ENCODE data around the gene KCNQ1.

KCNQ1 gene

DNA sequence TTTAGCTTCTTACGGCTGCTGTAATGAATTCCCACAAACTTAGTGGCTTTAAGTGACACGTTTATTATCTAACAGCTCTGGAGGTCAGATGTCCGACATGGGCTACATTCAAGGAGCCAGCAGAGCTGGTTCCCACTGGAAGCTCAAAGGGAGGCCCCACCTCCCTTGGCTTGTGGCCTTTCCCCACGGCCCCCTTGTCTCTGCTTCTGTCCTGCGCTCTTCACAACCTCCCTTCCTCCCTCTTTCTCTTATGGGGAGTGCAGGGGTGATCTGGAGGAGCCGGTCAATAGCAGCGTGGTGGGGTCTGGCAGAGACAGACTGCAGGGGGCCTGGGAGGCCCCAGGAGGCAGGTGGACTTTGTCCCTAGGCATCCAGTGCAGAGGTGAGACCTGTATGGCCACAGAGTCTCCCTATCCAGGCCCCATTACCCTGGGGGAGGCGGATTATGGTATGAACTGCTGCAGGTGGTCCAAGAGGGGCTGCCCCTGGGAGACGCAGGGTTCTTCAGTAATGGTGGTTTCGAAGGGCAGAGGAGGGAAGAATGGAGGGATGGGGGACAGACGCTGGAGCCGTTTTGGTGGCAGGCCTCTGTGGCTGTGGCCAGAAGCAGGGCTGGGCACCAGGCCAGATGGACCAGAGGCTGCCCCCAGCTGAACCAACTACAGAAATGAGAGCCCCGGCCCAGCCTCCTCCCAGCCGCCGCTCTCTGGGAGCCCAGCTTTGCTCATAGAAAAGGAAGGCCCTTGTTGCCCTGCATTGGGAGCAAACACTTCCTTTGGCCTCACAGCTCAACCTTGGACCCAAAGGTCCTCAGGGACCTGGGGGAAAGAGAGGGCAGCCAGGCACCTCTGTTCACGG lies 285.7 kb downstream of the KCNQ1 start:
- DNase-seq (ENCODE audit: low read depth in 2 of 2), result no peak

DNA sequence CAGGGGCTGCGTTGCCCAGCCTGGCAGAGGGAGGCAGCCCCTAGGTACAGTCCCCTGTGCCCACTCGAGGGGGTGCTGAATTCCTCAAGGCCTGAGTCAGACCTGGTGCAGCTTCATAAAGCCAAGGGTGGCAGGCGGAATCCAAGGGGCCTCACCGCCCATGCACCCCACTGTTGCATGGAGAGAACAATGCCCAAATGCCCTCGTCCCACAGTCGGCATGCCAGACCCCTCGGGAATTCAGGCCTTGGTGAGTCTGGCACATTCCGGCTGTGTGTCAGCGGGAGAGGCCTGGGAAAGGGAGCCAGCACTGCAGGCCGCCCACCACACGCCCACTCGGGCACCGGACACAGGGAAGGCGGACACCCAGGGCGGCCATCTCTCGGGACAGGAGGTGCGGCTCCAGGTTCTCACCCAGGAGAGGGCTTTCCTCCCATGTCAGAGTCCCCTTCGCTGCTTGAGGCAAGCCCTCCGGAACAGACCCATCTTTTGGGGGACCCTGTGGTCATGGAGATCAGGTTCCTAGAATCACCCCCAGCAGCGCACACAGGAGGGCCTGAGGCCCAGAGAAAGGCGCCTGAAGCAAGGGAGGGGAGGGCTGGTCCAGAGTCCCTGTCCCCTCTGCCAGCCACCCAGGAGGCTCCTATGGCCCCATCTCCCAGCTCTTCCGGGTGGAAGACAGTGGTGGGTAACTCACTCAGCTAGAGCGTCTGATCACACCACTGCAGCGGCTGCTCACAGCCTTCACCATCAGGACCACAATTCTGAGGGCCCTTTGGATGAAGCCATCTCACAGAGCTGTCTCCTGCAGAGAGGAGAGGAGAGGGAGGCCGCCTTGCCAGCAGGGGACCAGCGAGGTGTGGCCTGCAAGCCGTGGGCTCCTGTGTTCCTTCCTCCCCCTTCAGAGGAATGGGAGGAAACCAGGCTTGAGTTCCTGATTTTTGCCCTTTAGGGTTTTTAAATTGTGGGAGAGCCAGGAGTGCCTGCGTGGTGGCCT lies 286.6 kb downstream of the KCNQ1 start:
- DNase-seq (ENCODE audit: low read depth in 2 of 2), result no peak

DNA sequence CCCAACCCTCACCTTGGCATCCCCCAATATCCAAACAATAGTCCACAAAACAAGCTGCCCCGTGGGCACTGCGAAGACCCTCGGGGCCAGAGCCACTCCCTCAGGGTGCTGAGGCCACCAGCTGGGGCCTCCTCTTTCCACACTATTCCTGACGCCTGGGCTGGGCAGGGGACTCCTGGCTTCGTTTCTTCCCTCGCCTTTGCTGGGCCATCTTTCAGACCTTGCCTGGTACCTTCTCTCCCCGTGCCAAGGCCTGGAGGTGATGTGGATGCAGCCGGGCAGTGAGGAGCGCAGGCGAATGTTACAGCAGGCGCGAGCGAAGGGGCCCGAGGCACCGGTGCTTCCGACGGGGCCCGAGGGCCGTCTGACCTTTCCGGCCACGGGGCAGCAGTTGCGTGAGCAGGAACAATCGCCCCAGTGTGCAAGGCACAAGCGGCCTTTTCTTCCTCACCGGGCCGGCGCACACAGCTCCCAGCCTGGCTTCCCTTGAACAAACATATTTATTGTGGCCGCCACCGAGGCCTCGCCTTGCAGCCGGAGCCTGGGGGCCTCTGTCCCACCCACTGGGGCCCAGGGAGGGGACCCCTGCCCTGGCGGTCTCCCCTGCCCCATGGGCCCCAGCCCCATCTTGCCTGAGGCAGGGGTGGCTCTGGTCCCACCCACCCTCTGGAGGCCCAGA lies 287.6 kb downstream of the KCNQ1 start:
- DNase-seq (ENCODE audit: low read depth in 2 of 2), result no peak

DNA sequence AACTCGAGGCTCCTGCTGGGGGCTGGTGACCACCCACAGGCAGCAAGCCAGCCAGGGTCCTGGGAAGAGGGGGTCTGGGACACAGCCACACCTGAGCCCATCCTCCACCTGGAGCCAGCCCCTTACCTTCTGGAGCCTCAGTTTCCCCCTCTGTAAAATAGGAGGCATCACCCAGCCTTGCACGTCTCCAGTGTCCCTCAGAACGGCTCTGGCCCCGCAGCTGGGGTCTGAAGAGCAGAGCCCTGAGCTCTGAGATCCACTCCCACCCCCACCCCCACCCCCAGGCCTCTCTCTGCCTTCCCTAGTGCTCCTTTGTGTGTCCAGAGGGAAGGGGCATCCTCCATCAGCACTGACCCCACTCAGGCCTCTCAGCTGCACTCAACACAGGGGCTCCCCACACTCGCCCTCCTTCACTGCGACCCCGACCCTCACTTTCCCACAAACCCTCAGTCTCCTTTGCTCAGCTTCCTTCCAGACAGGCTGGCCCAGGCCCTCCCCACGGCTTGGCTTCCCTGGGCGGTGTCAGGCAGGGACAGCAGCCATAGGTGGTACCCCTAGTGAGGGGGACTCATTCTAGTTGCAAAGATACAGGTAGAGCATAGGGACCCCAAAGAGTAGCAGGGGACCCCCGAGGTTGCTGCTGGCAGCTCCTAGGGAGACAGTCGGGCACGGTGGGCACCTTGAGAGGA lies 288.3 kb downstream of the KCNQ1 start:
- DNase-seq (ENCODE audit: low read depth in 2 of 2), result no peak

DNA sequence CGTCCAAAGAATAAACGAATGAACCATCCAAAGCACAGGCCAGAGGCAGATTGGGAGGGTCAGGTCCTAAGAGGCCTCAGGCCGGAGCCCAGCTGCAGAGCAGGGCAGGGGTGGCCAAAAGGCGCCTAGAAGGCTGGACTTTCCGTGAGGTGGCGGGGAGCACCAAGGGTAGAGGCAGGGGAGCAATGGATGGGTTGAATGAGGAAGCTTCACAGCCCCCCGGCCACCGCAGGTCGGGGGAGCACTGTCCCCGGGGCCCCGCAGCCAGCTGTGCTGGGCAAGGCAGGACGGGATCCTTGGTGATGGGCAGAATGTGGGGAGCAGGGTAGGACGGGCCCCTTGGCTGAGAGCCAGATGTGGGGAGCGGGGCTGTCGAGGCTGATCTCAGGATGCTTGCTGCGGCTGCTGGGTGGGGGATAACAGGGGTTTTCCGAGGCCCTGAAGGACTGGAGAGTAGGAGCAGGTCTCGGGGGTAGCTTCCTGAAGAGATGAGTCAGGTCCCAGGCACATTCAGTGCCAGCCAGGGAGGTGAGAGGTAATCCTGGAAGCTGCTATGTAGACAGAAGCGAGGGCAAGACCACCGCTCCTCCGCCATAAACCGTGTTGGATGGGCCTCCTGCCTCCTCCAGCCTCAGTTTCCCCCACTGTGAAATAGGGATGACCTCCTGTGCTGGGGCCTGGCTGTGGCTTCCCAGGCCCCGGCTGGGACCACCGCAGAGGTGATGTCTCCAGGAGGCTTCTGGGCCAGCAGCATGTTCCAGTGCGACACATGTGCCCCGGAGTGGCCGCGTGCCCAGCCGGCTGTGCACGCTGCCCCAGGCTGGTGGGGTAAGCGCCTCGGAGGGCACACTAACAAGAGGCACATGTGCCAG lies 289.6 kb downstream of the KCNQ1 start:
- DNase-seq (ENCODE audit: low read depth in 2 of 2), result no peak

DNA sequence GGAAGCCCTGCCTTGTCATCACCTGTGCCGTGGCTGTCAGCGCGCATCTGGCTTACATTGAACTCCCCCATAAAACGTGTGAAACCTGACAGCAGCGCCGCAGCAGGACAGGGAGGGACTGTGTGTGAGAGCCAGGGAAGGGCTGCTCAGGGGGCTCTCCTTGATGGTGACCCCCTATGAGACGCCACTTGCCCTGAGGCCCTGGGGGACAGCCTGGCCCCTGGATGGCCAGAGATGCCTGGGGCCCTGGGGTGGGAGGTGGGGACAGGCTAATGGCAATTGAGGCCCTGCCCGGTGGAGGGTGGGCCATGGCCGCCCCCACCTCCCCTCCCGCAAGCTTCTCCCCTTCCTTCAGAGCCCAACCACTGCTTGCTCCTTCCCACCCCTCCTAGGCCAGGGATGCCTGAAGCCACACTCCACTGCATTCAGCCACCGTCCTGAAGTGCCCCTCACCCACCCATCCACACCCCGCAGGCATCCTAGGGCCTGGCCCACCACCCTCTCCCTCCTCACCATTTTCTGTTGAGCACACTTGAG lies 290.3 kb downstream of the KCNQ1 start:
- DNase-seq (ENCODE audit: low read depth in 2 of 2), result no peak

DNA sequence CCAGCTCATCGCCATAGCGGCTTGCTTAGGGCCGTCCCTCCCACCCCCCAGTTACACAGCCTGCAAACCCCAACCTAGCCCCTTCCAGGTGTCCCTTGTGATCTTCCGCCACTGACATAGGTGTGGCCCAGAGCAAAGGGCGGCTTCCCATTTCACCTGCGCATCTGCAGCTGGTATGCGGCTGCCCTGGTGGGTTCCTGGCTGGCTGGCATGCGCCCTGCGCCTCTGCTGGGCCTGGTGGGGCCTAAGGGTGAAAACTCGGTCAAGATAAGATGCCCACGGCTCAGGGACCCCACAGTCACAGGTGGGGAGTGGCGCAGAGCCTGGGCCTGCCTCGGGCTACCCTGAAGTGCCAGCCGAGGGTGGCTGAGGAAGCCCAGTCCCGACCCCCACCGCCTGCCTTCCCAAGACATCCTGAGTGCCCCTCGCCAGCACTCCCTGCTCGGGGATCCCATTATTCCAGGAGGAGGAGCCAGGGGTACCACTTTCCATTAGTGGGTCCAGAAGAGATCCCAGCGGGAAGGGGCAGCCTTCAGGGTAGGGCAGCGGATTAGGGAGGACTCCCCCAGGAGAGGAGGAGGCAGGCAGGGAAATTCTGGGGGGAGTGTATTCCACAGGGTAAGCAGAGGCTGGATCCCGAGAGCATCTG lies 291.9 kb downstream of the KCNQ1 start:
- no peak for DNase-seq (ENCODE audit: low read depth in 2 of 2)

DNA sequence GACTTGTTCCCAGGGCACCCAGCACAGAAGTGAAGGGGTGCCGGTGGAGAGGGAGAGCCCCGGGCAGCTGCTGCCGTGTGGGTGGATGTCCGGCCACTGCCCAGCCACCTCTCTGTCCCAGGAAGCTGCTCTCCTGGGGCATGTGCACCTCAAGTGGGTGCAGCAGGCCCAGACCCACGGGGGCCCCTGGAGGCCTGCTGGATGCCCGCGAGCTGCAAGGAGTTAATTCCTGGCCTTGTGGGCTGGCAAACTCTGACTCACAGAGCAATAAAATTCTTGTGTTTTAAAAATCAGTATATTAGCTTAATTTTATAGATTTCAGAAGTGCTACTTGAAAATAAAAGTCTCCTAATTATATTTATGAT lies 292.4 kb downstream of the KCNQ1 start:
- no peak for DNase-seq (ENCODE audit: low read depth in 2 of 2)

DNA sequence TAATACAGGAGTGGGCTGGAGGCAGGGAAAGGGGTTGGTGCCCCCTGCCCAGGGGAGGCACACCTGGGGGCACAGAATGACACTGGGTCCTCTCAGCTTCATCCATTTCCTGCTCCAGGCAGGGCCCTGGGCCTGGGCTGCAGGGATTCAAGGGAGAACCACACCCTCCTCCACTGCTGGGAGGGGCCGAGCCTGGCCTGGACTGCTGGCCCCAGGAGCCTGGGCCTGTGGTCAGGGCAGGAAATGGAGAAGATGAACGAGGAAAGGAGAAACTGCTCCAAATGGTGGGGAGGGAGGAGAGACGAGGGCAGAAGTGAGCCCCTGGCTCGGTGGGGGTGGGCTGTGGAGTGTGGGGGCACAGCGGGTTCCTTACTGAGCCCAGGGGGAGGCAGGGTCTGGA lies 293.1 kb downstream of the KCNQ1 start:
- DNase-seq (ENCODE audit: low read depth in 2 of 2), result no peak

DNA sequence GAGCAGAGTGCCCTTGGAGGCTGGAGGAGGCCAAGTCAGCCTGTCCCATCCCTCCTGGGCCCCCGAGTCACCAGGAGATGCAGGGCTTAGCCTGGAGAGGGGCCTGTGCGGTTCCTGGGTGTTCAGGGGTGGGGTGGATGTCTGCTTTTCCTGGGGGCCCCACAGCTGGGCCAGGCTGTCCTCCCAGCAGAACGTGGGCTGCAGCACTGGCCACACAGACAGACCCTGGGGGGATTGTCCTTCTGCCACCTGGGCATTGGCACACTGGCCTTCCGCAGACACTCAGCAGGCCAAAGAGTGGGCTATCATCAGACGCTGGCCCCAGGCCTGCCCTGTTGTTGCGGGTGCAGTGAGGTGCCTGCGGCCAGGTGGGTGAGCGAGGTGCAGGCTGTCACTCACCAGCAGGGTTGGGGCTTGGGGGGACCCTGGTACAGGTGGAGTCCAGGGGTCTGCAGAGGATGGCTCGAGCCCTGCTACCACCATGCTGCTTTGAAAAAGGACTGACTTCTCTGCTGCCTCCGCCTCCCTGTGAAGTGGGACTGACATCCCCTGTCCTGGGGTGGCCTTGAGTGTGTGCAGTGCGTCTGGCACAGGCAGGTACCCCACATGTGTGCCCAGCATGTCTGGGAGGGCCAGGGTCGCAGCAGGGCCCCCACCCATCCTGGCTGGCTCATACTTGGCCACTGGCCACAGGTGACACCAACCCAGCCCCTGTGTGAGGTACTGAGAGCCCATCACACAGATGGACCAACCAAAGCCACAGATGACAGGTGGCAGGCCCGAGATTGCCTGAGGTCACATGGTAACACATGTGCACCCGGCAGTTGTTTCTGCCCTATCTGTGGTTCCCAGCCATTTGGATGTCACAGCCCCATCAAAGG lies 294.0 kb downstream of the KCNQ1 start:
- DNase-seq (ENCODE audit: low read depth in 2 of 2), result no peak

DNA sequence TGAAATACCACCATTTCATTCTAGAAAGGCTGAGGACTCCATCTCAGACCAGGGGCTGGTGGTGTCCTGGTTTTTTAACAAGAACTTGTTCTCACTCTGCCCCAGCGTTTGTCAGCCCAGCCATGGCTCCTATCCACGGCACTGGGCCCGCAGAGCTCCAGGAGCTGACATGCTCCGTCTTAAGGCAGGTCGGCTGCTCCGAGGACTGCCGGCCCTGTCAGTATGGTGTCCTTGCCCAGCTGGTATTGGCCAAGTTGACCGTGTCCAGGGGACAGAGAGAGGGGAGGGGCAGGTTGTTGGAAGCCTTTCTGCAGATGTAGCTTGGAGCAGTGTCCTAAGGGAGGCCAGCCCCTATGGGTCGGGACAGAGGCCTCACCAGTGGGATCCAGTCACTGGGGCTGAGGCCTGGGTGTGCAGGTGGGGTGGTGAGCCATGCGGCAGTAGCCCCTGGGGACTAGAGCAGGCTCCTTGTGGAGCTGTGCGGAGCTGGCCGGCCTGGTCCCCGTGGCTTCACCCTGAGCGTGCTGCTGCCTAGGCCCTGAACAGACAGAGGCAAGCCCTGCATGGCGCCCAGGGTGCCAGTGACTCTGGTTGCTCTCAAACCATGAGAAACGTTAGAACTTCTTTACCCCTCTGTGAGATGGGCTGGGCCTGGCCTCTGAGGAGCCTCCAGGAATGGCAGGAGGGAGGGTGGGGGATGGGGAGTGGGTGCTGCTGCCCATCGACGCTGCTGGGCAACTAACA lies 294.9 kb downstream of the KCNQ1 start:
- DNase-seq (ENCODE audit: low read depth in 2 of 2), result no peak

DNA sequence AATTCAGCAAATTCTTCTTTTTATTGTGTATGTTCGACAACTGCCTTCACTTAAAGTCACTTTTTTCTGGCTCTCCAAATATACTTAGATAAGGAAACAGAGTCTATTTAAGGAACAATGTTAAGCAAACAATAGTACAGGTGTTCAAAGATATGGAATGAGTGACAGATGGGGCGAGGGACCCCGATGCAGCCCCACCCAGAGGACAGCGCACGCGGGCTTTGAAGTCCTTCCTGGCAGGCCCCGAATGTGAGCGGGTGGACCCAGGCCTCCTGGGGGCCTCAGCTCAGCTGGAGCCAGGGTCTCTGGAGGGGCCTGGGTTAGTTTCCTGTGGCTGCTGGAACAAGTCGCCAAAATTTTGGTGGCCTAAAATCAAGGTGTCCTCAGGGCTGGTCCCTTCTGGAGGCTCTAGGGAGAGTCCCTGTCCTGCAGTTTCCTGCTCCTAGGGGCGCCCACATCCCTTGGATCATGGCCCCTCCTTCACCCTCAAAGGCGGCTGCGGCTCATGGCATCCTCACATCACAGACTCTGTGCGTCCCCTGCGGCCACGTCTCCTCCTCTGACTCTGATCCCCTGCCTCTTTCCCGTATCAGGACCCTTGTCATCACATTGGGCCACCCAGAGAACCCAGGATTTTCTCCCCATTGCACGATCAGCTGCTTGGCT lies 295.6 kb downstream of the KCNQ1 start:
- no peak for DNase-seq (ENCODE audit: low read depth in 2 of 2)

DNA sequence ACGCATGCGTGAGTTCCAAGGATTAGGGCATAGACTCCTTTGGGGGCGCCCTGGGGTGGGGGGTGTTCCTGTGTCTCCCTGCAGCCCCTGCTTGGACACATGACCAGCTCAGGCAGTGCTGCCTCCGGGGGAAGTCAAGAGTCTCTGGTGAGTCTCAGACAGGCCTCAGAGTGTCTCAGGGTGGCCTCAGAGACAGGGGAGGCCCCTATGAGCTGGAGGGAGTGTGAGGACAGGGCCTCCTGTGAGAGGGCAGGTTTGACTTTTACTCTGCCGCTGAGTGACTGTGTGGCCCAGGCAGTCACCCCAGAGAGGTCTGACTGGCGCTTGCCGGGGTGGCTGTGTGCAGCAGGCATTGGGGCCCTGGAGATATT lies 296.2 kb downstream of the KCNQ1 start:
- no peak for DNase-seq (ENCODE audit: low read depth in 2 of 2)

DNA sequence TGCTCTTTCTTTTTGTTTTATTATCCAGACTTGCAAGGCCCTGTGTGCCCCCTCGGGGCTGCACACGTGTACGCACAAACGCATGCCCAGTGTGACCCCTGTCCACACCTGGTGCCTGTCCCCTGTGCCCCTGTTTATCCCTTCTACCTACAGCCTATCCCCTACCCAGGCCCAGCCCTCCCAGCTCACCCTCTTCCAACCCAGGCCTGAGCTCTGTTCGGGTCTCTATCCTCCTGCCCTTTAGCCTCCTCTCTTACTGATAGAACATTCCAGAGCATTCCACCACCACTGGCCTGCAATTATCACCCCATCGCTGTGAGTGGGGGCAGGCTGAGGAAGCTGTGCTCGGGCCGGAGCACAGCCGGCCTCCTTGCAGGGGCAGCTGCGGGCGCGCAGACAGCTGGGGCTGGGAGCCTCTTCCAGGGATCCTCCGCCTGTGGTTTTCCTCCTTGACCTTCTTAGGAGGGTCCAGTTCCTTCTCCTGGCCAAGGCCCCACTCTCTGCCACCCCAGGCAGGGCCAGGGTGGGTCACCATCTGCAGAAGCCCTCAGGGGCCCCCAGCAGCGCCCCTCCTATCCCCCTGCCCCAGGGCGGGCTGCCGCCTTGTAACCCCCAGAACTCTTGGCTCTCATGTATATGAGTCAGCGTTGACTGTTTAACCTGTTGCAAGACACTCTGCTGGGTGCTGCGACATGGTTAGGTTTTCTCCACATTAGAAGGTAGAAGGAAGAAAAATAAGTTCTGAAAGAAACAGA lies 296.7 kb downstream of the KCNQ1 start:
- no peak for DNase-seq (ENCODE audit: low read depth in 2 of 2)

DNA sequence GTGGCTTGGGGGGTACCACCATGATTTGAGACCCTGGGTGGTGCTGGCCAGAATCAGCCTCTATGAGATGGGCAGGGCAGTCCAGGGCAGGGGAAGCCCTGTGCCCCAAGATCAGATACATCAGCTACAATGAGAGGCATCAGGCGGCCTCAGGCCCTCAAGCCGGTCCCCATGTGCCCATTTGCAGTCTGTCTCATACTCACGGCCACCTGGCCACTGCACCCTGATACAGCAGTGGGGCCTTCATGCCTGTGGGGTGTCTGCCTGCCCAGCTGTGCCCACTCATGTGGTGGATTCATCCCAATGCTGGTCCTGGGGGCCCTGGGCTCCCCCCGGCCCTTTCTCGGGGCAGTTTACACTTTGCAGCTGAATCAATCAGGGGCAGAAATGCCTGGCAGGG lies 297.4 kb downstream of the KCNQ1 start:
- no peak for DNase-seq (ENCODE audit: low read depth in 2 of 2)

DNA sequence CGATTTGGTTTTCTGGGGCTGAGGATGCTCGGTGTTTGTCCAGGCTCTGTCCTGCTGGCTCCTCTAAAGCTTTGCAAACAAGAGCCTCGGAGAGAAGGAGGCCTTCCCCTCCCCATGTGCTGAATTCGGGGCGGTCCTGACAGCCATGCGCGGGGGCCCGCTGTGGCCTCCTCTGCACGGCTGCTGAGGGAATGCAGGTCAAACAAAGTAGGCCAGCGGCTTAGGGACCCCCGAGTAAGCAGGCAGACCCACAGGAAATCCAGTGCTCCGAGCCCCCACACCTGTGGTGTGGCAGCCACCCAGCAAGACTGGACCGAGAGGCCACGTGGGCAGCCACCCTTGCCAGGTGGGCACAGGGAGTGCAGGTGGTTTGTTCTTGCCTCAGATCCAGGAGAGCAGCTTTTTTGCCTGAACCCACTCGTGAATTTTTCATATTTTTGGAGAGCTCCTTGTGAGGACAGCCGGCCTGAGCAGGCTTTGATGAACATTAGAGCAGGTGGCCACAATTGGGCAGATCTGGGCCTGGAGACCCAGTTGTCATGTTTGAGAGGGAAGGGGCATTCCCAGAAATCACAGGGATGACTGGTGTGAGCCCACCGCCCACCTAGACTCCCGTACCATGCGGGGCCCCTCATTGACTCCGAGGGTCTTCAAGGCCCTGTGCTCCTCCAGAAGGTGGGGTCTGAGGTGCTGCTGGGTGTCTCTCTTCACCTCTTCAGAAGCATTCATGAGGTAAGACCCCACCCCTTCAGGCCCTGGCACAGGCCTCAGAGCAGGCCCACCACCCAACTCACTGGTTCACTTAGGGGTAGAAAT lies 298.0 kb downstream of the KCNQ1 start:
- DNase-seq (ENCODE audit: low read depth in 2 of 2), result no peak

Data from stimulated activated CD4-positive, alpha-beta T cell treated with anti-CD3 and anti-CD28 coated beads, Interleukin-12 subunit alpha, Interleukin-12 subunit beta, amount 100 ng/mL, for 24 hours (primary cell).